Umbilical cord (tissue), 2 donors: ENCODE measurements around the gene MYO1C. TPM values are rescaled to one million over a fixed set of nuclear protein-coding genes. Genes with fewer than 3 reads are reported as not detected.

ENCODE experiments used
- DNase-seq: peaks from one replicate; pipeline ENCODE4 v3.0.0-alpha.2; 2015; ENCODE audit warnings: low spot score
- total RNA-seq: library from RNA; depleted of rRNA; stranded (reverse); fragments of >200 nt; gene quantifications from one replicate; pipeline ENCODE4 v1.2.3, GENCODE V29; 2014; ENCODE audit warnings: low replicate concordance; ENCODE audit not compliant: insufficient read depth

The MYO1C gene
- total RNA-seq, 1 donor from 2014 or later = 90.5 TPM

DNA sequence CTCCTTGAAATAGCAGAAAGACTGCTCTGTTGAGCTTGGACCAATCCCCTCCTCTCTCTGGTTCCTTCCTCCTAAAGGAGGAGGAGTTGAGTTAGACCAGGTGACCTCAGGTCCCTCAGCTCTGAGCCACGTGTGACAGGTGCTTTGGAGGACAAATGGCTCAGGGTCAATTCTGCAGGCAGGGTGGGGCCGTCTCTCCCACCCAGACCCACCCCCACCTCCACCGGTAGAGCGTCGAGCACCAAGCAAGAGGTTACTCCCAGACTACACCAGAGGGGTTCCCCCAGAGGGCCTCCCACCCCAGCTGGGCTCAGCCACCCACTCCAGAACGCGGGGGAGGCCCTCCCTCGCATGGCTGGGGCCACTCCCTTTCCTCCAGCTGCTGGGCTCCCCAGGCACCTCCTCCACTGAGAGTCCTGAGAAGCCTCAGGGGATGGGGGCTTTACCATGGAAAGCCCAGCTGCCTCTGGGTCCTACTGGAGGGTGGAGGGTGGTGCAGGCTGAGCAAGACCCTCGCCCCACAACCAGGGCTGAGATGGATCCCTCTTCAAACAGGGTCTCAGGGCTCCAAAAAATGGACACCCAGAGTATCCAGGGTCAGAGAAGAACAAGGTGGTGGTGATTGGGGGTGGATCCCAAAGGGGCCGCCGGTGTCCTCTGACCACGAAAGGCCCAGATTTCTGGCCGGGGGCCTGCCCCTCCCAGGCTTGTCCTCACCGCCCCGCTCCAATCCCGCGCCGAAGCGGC is 7.6 kb downstream of the MYO1C start:
- DNase-seq = peak; percentile 77

- DNase-seq = no peak
Measured at GRCh38 chr17:1484060-1484535, 8.4 kb downstream of the MYO1C start.

DNA sequence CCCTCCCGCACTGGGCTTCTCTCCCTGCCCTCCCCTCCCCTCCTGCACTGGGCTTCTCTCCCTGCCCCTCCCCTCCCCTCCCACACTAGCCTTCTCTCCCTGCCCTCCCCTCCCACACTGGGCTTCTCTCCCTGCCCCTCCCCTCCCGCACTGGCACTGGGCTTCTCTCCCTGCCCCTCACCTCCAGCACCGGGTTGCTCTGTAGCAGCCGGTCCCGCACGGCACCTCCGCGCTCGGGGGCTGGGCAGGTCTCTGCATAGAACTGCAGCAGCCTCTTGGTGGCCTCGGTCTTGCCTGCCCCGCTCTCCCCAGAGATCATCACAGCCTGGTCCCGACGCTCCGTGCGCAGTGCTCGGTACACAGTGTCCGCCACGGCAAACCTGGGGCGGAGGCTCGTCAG is 9.8 kb downstream of the MYO1C start:
- DNase-seq = no peak

GRCh38 chr17:1481736-1482135 is 10.8 kb downstream of the MYO1C start:
- no peak for DNase-seq

DNA sequence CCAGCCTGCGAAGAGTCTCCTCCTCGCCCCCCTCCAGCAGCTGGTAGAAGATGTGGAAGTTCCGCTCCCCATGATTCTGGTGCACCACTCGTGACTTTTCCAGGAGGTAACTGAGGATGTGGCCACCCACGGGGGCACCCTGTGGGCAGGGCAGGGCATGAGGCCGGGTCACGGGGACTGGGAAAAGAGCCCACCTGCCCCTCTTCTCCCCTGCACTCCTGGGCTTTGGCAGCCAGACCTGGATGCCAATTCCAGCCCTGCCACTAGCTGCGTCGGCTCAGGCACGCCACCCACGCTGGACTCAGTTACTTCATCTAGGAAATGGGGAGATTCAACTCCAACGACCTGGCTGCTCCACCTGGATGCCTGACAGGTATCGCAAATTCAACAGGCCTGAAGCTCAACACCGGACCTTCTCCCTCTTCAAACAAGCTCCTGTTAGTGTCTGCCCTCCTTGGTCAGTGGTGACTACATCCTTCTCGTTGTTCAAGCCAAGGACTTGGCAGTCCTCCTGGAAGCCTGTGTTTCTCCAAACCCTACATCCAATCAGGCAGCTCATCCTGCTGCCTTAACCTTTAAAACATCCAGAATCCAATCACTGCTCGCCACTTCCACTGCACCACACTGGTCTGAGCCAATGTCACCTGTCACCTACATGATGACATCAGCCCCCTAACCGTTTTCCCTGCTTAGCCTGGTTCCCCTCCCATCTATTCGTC is 11.6 kb downstream of the MYO1C start:
- DNase-seq = no peak

- DNase-seq = no peak
Measured at GRCh38 chr17:1478418-1478817, 14.1 kb downstream of the MYO1C start.

- DNase-seq = no peak
Measured at GRCh38 chr17:1475321-1475854, 17.1 kb downstream of the MYO1C start.

- DNase-seq = no peak
Measured at GRCh38 chr17:1474402-1475189, 17.9 kb downstream of the MYO1C start.

DNA sequence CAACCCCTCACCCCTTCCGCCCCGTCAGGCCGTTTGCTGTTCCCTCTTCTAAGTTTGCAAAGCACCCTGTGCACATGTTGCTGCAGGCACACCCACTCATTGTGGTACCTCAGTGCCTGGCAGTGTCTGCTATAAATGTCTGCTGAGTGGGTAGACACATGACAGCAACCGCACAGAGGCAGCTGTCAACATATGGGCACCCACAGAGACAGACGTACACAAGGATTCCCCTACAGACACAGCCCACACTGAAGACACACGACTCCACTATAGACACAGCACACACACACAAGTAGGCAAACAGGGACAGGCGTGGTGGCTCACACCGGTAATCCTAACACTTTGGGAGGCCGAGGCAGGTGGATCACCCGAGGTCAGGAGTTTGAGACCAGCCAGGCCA is 18.6 kb downstream of the MYO1C start:
- DNase-seq = no peak

- no peak for DNase-seq
Measured at GRCh38 chr17:1473170-1473569, 19.3 kb downstream of the MYO1C start.

- DNase-seq = no peak
Measured at GRCh38 chr17:1471911-1472821, 20.3 kb downstream of the MYO1C start.

GRCh38 chr17:1471490-1471889 is 21.0 kb downstream of the MYO1C start:
- no peak for DNase-seq

DNA sequence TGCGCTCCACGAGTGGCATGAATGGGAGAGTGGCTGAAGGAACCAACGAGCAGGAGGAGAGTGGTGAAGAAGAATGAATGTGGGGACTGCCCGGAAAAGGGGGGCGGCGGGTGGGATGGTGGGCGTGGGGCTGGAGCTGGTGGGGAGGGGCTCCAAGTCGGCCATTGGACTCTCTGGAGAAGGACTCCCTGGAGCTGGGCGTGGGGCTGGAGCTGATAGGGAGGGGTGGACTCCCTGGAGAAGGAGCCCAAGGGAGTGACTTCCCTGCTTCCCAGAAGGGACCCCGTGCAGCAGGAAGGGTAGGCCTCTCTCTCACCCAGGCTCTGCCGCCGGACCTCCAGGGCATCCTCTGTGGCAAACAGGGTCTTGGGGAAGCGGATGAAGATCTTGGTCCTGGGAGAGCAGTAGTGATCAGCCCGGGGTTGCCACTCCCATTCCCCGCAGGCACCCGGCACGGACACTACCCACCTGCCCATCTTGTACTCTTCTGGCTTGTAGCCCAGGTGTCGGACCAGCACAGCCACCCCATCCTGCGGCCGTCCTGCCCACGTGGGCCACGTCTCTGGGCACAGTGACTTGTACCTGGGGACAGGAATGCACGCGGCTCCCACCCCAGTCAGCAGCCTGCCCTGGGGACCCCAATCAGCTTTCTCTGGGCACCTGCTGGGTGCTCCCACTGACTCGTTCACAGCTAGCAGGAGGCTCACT is 21.6 kb downstream of the MYO1C start:
- DNase-seq = no peak

- no peak for DNase-seq
Measured at GRCh38 chr17:1470071-1470754, 22.3 kb downstream of the MYO1C start.

- no peak for DNase-seq
Measured at GRCh38 chr17:1469231-1469852, 23.1 kb downstream of the MYO1C start.

GRCh38 chr17:1467898-1468492 is 24.5 kb downstream of the MYO1C start:
- DNase-seq = no peak

- no peak for DNase-seq
Measured at GRCh38 chr17:1467258-1467657, 25.2 kb downstream of the MYO1C start.

DNA sequence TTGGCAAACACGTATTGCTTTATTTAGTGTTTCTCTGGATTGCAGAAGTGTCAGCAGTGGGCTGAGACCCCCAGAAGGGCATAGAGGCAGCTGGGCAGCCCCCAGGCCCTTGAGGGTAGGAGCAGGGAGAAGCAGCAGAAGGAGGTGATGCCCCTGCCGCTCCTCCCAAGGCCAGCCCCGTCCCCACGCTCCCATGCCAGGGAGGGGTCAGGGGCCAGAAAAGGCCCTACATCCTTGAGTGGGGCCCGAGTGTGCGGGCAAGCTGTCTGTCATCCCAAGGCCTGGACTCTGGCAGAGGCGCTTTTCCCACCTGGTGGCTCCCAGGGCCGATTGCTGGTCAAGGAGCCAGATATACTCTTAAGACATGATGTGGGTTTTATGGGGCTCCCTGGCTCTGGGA is 28.3 kb downstream of the MYO1C start:
- DNase-seq = no peak
